Measurements from ENCODE around the gene TRAF3IP3.

- no peak for TF ChIP-seq EZH2 (IDR thresholded peaks at IDR 0.05; ENCODE audit: low read depth)
- no peak for TF ChIP-seq CTCF (conservative IDR thresholded peaks at IDR 0.05)
Observed at GRCh38 chr1:209775678-209776077, 19.8 kb downstream of the TRAF3IP3 start.
